ENCODE results near the gene TSPYL2.

TSPYL2 gene

GRCh38 chrX:53116101-53116500 lies 33.9 kb downstream of the TSPYL2 start:
- no peak for DNase-seq (ENCODE audit: insufficient read length, low spot score)
- no peak for FAIRE-seq

- FAIRE-seq (no peak), DNase-seq (ENCODE audit: insufficient read length, low spot score) (no peak)
Observed at GRCh38 chrX:53122013-53122412, 39.8 kb downstream of the TSPYL2 start.

GRCh38 chrX:53125506-53125905 lies 43.3 kb downstream of the TSPYL2 start:
- FAIRE-seq (no peak), DNase-seq (ENCODE audit: insufficient read length, low spot score) (no peak)

- DNase-seq (ENCODE audit: insufficient read length, low spot score) (no peak), FAIRE-seq (no peak)
Observed at GRCh38 chrX:53126377-53126776, 44.2 kb downstream of the TSPYL2 start.

- DNase-seq (ENCODE audit: insufficient read length, low spot score), result no peak
- FAIRE-seq, result no peak
Observed at GRCh38 chrX:53128097-53128749, 46.1 kb downstream of the TSPYL2 start.

GRCh38 chrX:53133400-53133799 lies 51.2 kb downstream of the TSPYL2 start:
- no peak for DNase-seq (ENCODE audit: insufficient read length, low spot score)
- no peak for FAIRE-seq

GRCh38 chrX:53135581-53135980 lies 53.4 kb downstream of the TSPYL2 start:
- FAIRE-seq (no peak), DNase-seq (ENCODE audit: insufficient read length, low spot score) (no peak)

Measured in HTR-8/SVneo (cell line).